ENCODE measurements around the gene GMDS. TPM values are rescaled to one million over a fixed set of nuclear protein-coding genes. Genes with fewer than 3 reads are reported as not detected.

GMDS gene
- total and polyA plus RNA-seq, 2 donors (not counting 3 experiments of a cell fraction or from before 2014, with no cell fraction given), result 9.8 to 23.5 TPM

DNA sequence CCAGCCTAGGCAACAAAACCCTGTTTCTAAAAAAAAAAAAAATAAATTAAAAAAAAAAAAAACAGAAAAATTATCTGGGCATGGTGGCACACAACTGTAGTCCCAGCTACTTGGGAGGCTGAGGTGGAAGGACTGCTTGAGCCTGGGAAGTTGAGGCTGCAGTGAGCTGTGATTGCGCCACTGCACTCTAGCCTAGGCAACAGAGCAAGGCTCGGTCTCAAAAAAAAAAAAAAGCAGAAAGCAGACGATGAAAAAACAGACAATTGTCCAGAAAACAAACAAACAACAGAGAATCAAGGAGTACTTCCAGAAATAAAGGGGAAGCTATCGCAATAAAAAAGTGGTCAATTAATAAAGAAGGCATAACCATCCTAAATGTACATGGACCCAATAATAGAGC is 229.4 kb downstream of the GMDS start:
- Histone ChIP-seq H3K4me1 (ENCODE audit: control insufficient read depth, extremely low read depth, insufficient read depth, low read length) (no peaks in the 10 kb centered on the region), H4K20me1 (replicated peaks; ENCODE audit: control insufficient read depth, extremely low read depth, insufficient read depth, low read length) (no peaks in the 10 kb centered on the region), H3K79me2 (ENCODE audit: control insufficient read depth, insufficient read depth, low read length) (no peaks in the 10 kb centered on the region), H3K36me3 (ENCODE audit: control insufficient read depth in 2 of 2, extremely low read depth in 1 of 2, insufficient read depth in 2 of 2, low read length in 2 of 2) (no peaks in the 10 kb centered on the region), H3K9me1 (replicated peaks; ENCODE audit: control insufficient read depth, extremely low read depth, insufficient read depth, low read length) (no peaks in the 10 kb centered on the region), H3K9me3 (replicated peaks; ENCODE audit: control insufficient read depth, insufficient read depth, low read length) (no peaks in the 10 kb centered on the region), H3K4me2 (ENCODE audit: insufficient read depth, low read length) (no peak overlapping the region), H3K27me3 (ENCODE audit: control insufficient read depth in 2 of 2, insufficient read depth in 2 of 2, low read length in 2 of 2) (no peaks in the 10 kb centered on the region), H3K4me3 (replicated peaks in 1 of 3; ENCODE audit: insufficient read depth in 1 of 3, low read depth in 1 of 3, low read length in 3 of 3) (no peak overlapping the region), H2AFZ (ENCODE audit: low read depth, low read length) (no peak overlapping the region), H3K27ac (ENCODE audit: insufficient read depth, low read depth, low read length) (no peak overlapping the region), H3K9ac (replicated peaks; ENCODE audit: extremely low read depth, insufficient read depth, low read length) (no peak overlapping the region)
- ChIA-PET CTCF (interaction anchor here (0.7 kb wide), 1 partner anchor 113 kb away, joined by 3 read pairs; no protein-coding TSS in a partner anchor), POLR2A (no interaction called here)
- BruUV-seq (replicated peaks), result no TSS peak
- FAIRE-seq (no peak), DNase-seq (ENCODE audit: low read depth, low spot score) (no peak)
- TF ChIP-seq, protein P1, sequence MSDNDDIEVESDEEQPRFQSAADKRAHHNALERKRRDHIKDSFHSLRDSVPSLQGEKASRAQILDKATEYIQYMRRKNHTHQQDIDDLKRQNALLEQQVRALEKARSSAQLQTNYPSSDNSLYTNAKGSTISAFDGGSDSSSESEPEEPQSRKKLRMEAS (IDR thresholded peaks at IDR 0.05; ENCODE audit: insufficient read depth, insufficient read length), result no peak
- TF ChIP-seq, protein P2, sequence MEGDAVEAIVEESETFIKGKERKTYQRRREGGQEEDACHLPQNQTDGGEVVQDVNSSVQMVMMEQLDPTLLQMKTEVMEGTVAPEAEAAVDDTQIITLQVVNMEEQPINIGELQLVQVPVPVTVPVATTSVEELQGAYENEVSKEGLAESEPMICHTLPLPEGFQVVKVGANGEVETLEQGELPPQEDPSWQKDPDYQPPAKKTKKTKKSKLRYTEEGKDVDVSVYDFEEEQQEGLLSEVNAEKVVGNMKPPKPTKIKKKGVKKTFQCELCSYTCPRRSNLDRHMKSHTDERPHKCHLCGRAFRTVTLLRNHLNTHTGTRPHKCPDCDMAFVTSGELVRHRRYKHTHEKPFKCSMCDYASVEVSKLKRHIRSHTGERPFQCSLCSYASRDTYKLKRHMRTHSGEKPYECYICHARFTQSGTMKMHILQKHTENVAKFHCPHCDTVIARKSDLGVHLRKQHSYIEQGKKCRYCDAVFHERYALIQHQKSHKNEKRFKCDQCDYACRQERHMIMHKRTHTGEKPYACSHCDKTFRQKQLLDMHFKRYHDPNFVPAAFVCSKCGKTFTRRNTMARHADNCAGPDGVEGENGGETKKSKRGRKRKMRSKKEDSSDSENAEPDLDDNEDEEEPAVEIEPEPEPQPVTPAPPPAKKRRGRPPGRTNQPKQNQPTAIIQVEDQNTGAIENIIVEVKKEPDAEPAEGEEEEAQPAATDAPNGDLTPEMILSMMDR (IDR thresholded peaks at IDR 0.05; ENCODE audit: extremely low read depth in 1 of 2, insufficient read depth in 1 of 2, low read depth in 1 of 2, low read length in 2 of 2), result no peak
- TF ChIP-seq EZH2 (IDR thresholded peaks at IDR 0.05; ENCODE audit: borderline replicate concordance, low read depth, low read length, severe bottlenecking), result no peak
- no peak for TF ChIP-seq GATA2 (IDR thresholded peaks at IDR 0.05; ENCODE audit: insufficient read depth, insufficient read length, low read depth, low read length)
- dilution Hi-C loops (cut with MboI; ENCODE audit: extremely low pct_ligation_motif_present, low sequenced_read_pairs), result no loop called here
- intact Hi-C loops (cut with micrococcal nuclease), result loop anchor here (10.0 kb wide), 1 partner anchor 291 kb away; no protein-coding TSS in a partner anchor

DNA sequence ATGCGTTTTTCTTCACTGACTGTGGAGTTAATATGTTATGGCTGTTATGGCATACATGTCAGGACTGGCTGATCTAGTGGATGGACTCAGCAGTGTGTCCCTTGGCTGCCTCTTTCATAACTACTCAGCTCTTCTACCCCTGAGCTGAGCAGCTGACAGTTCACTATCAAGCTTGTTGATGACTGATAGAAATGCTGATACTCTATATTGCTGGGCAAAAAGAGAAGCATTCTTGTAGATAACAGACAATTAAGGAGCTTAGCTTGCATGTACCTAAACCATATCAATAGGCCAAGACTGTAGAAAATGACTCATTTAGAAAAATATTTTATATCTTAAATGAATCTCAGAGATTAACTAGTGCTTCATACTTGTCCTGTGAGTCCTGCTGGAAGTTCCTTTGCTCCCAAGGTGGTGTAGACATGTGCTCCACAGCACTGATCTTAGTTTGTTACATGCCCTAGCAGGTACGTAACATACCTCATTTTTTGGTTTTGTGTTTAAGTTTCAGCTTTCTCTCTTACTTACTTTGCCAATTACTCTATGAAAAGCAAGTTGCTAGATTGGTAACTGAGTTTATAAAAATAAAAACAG is 236.9 kb downstream of the GMDS start:
- DNase-seq (ENCODE audit: low read depth, low spot score) (no peak), FAIRE-seq (no peak)
- Histone ChIP-seq H3K4me1 (ENCODE audit: control insufficient read depth, extremely low read depth, insufficient read depth, low read length) (no peaks in the 10 kb centered on the region), H3K9me3 (replicated peaks; ENCODE audit: control insufficient read depth, insufficient read depth, low read length) (no peaks in the 10 kb centered on the region), H3K4me3 (replicated peaks in 1 of 3; ENCODE audit: insufficient read depth in 1 of 3, low read depth in 1 of 3, low read length in 3 of 3) (no peak overlapping the region), H3K79me2 (ENCODE audit: control insufficient read depth, insufficient read depth, low read length) (no peaks in the 10 kb centered on the region), H3K27me3 (ENCODE audit: control insufficient read depth in 2 of 2, insufficient read depth in 2 of 2, low read length in 2 of 2) (no peaks in the 10 kb centered on the region), H3K9ac (replicated peaks; ENCODE audit: extremely low read depth, insufficient read depth, low read length) (no peak overlapping the region), H4K20me1 (replicated peaks; ENCODE audit: control insufficient read depth, extremely low read depth, insufficient read depth, low read length) (no peaks in the 10 kb centered on the region), H3K4me2 (ENCODE audit: insufficient read depth, low read length) (no peak overlapping the region), H3K36me3 (ENCODE audit: control insufficient read depth in 2 of 2, extremely low read depth in 1 of 2, insufficient read depth in 2 of 2, low read length in 2 of 2) (no peaks in the 10 kb centered on the region), H2AFZ (ENCODE audit: low read depth, low read length) (no peak overlapping the region), H3K9me1 (replicated peaks; ENCODE audit: control insufficient read depth, extremely low read depth, insufficient read depth, low read length) (no peaks in the 10 kb centered on the region), H3K27ac (ENCODE audit: insufficient read depth, low read depth, low read length) (no peak overlapping the region)
- dilution Hi-C loops (cut with MboI; ENCODE audit: extremely low pct_ligation_motif_present, low sequenced_read_pairs) (no loop called here), intact Hi-C loops (cut with micrococcal nuclease) (no loop called here)
- CTCF ChIA-PET, result interaction anchor here (1.0 kb wide), 1 partner anchor 10 kb away, joined by 3 read pairs; no protein-coding TSS in a partner anchor
- BruUV-seq (replicated peaks), result no TSS peak
- TF ChIP-seq FOS (IDR thresholded peaks at IDR 0.05; ENCODE audit: borderline replicate concordance, insufficient read depth, low read length), result no peak
- TF ChIP-seq MYC (IDR thresholded peaks at IDR 0.05; ENCODE audit: low read depth, low read length), result no peak
- TF ChIP-seq, protein P2 (IDR thresholded peaks at IDR 0.05; ENCODE audit: extremely low read depth in 1 of 2, insufficient read depth in 1 of 2, low read depth in 1 of 2, low read length in 2 of 2), result no peak
- no peak for TF ChIP-seq EZH2 (IDR thresholded peaks at IDR 0.05; ENCODE audit: borderline replicate concordance, low read depth, low read length, severe bottlenecking)
- no peak for TF ChIP-seq JUN (IDR thresholded peaks at IDR 0.05; ENCODE audit: borderline replicate concordance, insufficient read depth, insufficient read length, low read depth)
- TF ChIP-seq, protein P1 (IDR thresholded peaks at IDR 0.05; ENCODE audit: insufficient read depth, insufficient read length), result no peak
- no peak for TF ChIP-seq POLR2A (IDR thresholded peaks at IDR 0.05; ENCODE audit: low read depth, low read length)
- TF ChIP-seq GATA2 (IDR thresholded peaks at IDR 0.05; ENCODE audit: insufficient read depth, insufficient read length, low read depth, low read length), result no peak
- POLR2A ChIA-PET, result no interaction called here

Data from endothelial cell of umbilical vein (primary cell).